HG02642 (cell line): ENCODE data around the gene POLR2I.

Experiments used
- ATAC-seq: cut with Tn5 transposase; IDR thresholded peaks from one replicate; pipeline ENCODE4 v1.9.1; 2021; ENCODE audit warnings: mild to moderate bottlenecking; ENCODE audit not compliant: unreplicated experiment, poor library complexity

Gene POLR2I

GRCh38 chr19:36103842-36104552 is 10.7 kb downstream of the POLR2I start:
- no peak for ATAC-seq

GRCh38 chr19:36103040-36103626 is 11.5 kb downstream of the POLR2I start:
- no peak for ATAC-seq

GRCh38 chr19:36101550-36102327 is 12.9 kb downstream of the POLR2I start:
- no peak for ATAC-seq

- no peak for ATAC-seq
Measured at GRCh38 chr19:36100476-36100875, 14.2 kb downstream of the POLR2I start.

GRCh38 chr19:36099166-36099785 is 15.4 kb downstream of the POLR2I start:
- ATAC-seq = no peak

GRCh38 chr19:36097036-36097435 is 17.6 kb downstream of the POLR2I start:
- ATAC-seq = no peak

GRCh38 chr19:36093687-36094086 is 21.0 kb downstream of the POLR2I start:
- no peak for ATAC-seq

GRCh38 chr19:36093146-36093662 is 21.5 kb downstream of the POLR2I start:
- no peak for ATAC-seq

GRCh38 chr19:36092566-36092965 is 22.1 kb downstream of the POLR2I start:
- no peak for ATAC-seq

- no peak for ATAC-seq
Measured at GRCh38 chr19:36090910-36091695, 23.6 kb downstream of the POLR2I start.

- no peak for ATAC-seq
Measured at GRCh38 chr19:36089847-36090246, 24.8 kb downstream of the POLR2I start.

- no peak for ATAC-seq
Measured at GRCh38 chr19:36086326-36086725, 28.3 kb downstream of the POLR2I start.

- no peak for ATAC-seq
Measured at GRCh38 chr19:36084231-36085009, 30.3 kb downstream of the POLR2I start.

- ATAC-seq = no peak
Measured at GRCh38 chr19:36082916-36083315, 31.8 kb downstream of the POLR2I start.

- ATAC-seq = no peak
Measured at GRCh38 chr19:36081894-36082293, 32.8 kb downstream of the POLR2I start.

- ATAC-seq = no peak
Measured at GRCh38 chr19:36081385-36081784, 33.3 kb downstream of the POLR2I start.

- ATAC-seq = no peak
Measured at GRCh38 chr19:36079389-36079945, 35.2 kb downstream of the POLR2I start.

- no peak for ATAC-seq
Measured at GRCh38 chr19:36073121-36073876, 41.4 kb downstream of the POLR2I start.
